GM18502 (cell line): ENCODE measurements around the gene TTC27.

Experiments
- ATAC-seq: cut with Tn5 transposase; IDR thresholded peaks from one replicate; pipeline ENCODE4 v1.9.1; 2021; ENCODE audit warnings: mild to moderate bottlenecking; ENCODE audit not compliant: unreplicated experiment, poor library complexity

Gene TTC27

GRCh38 chr2:32666704-32667103 lies 38.9 kb downstream of the TTC27 start:
- no peak for ATAC-seq

DNA sequence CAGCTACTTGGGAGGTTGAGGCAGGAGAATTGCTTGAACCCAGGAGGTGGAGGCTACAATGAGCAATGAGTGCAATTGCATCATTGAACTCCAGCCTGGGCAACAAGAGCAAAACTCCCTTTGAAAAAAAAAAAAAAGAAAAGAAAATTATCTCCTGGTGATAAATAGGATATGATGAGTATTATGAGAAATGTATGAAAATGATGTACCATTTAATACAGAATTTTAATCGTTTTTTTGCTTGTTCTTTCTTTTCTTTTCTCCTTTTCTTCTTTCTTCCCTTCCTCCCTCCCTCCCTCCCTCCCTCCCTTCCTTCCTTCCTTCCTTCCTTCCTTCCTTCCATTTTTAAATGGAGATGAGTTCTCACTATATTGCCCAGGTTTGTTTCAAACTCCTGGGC lies 40.4 kb downstream of the TTC27 start:
- ATAC-seq, result no peak

DNA sequence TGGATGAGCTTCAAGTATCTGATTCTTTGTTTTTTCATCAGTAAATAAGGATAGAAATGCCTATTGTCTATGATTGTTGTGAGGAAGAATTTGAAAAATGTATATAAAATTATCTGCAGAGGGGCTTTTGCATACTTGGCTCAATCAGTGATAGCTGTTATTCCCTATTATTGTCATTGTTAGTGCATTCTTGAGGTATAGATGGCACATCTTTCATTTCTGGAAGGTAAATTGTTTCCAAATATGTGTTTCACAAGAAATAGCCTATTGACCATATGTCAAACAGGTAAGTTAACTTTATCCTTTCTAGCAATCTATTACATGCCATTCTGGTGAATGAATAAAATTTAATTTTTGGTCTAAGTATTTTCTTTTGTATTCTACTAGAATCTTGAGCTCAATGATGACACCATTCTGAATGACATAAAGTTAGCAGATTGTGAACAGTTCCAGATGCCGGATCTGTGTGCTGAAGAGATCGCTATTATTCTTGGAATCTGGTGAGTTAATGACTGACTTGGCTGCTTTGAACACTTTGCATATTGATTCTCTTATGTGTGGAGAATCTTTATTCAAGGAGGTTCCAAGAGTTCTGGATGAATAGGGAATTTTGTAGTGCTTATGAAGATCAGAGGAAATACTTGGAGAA lies 44.2 kb downstream of the TTC27 start:
- no peak for ATAC-seq

GRCh38 chr2:32678825-32679224 lies 51.0 kb downstream of the TTC27 start:
- ATAC-seq, result no peak

- no peak for ATAC-seq
These were observed 53.1 kb downstream of the TTC27 start for GRCh38 chr2:32680942-32681341.

- ATAC-seq, result no peak
These were observed 55.8 kb downstream of the TTC27 start for GRCh38 chr2:32683520-32684086.

GRCh38 chr2:32688541-32688940 lies 60.7 kb downstream of the TTC27 start:
- peak; percentile 83 for ATAC-seq

- ATAC-seq, result no peak
These were observed 63.8 kb downstream of the TTC27 start for GRCh38 chr2:32691678-32692077.

- ATAC-seq, result no peak
These were observed 68.6 kb downstream of the TTC27 start for GRCh38 chr2:32696439-32696838.

DNA sequence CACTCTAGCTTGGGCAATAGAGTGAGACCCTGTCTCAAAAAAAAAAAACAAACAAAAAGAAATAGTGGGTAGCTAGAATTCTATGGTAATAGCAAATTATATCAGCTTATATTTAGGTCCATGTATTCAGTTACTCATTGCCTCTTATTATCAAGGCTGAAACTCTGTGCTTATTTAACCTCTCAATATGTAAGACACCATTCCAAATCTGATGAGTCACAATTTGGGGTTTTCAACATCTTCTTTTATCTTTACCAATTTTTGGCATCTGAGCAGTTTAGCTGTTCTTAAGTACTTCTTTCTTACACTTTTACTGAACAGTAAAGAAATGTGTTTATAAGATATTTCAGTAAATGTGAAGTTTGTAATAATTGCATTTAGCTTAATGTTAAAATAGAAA lies 69.3 kb downstream of the TTC27 start:
- no peak for ATAC-seq

GRCh38 chr2:32699151-32699550 lies 71.3 kb downstream of the TTC27 start:
- ATAC-seq, result no peak

GRCh38 chr2:32701806-32702205 lies 74.0 kb downstream of the TTC27 start:
- ATAC-seq, result no peak

- ATAC-seq, result no peak
These were observed 74.6 kb downstream of the TTC27 start for GRCh38 chr2:32702303-32703064.

DNA sequence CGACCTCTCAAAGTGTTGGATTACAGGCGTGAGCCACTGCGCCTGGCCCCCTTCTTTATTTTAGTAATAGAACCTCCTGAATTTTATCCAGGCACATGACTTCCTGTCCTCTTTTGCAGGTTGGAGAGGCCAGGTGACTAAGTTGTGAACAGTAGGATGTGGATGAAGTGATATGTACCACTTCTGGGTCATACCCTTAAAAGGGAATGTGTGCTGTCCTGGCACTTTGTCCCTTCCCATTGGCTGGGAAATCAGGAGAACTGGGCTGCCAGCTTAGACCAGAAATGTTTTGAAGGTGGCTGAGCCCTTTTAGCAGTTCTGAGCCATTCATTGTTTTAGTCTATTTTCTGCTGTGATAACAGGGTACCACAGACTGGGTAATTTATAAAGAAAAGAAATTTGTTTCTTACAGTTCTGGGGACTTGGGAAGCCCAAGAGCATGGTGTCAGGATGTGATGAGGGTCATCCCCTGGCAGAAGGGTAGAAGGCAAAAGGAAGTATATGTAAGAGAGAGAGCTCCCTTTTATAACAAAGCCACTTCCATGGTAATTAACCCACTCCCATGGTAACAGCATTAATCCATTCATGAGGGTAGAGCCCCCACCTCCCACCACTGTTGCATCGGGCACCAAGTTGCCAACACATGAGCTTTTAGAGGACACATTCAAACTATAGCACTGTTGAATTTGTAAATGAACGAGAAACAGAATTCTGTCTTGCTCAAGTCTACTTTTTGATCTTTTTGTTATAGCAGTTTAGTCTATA lies 79.1 kb downstream of the TTC27 start:
- ATAC-seq, result no peak

- ATAC-seq, result no peak
These were observed 83.4 kb downstream of the TTC27 start for GRCh38 chr2:32711219-32711618.

DNA sequence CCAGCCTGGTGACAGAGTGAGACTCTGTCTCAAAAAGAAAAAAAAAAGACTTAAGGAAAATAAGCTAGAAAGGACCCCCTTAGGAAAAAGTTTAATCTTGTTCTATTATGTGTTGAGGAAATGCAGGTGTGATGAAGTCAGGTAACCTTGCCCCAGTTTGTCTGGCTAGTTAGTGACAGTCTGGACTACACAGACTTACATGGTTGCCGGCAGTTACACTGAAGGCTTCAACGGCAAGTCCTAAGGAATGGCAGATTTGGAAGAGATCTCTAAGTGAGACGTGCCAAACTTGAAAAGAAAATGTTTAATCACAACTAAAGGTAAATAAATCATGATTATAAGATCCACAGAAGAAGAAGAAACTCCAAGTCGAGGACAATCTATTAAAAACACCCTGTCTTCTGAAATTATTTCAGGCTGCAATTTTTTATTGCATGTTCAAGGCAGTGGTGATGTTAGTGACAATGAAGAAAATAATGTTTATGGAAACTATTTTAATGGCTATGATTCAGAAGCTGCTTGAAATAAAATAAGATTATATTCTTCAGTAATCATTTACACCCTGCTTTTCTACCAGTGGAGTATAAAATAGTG lies 84.2 kb downstream of the TTC27 start:
- ATAC-seq, result no peak

DNA sequence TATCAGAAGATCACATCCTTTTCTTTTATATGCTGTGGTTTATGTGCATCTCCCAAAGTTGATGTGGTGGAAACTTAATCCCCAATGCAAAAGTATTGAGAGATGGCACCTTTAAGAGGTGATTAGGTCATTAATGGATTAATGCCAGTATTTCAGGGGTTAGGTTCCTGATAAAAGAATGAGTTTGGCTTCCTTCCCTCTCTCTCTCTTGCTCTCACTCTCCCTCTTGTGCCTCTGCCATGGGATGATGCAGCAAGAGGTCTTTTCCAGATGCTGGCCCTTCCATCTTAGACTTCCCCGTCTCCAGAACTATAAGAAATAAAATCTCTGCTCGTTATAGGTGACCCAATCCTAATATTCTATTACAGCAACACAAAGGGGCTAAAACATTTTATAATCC lies 85.0 kb downstream of the TTC27 start:
- ATAC-seq, result no peak

DNA sequence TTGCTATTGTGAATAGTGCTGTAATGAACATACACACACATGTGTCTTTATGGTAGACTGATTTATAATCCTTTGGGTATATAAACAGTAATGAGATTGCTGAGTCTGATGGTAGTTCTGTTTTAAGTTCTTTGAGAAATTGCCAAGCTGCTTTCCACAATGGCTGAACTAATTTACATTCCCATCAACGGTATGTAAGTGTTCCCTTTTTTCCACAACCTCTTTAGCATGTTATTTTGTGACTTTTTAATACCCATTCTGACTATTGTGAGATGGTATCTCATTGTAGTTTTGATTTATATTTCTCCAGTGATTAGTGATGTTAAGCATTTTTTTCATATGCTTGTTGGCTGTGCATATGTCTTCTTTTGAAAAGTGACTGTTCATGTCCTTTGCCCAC lies 86.7 kb downstream of the TTC27 start:
- no peak for ATAC-seq

DNA sequence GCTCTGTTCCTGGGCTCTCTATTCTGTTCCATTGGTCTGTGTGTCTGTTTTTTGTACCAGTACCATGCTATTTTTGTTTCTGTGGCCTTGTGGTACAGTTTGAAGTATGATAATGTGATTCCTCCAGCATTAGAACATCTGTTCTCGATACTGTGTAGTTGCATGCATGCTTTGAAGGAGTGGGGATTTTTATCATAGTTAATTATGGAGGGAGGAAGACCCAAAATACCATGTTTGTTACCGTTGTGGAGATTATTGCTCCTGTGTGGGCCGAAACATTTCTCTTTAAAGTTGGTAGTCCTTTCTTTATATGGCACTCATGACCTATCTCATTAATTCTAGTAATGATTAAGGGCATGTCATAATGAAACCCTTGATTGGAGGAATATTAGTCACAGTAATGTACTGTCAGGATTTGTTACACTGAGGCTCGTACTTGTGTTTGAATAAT lies 87.6 kb downstream of the TTC27 start:
- ATAC-seq, result peak; percentile 97

DNA sequence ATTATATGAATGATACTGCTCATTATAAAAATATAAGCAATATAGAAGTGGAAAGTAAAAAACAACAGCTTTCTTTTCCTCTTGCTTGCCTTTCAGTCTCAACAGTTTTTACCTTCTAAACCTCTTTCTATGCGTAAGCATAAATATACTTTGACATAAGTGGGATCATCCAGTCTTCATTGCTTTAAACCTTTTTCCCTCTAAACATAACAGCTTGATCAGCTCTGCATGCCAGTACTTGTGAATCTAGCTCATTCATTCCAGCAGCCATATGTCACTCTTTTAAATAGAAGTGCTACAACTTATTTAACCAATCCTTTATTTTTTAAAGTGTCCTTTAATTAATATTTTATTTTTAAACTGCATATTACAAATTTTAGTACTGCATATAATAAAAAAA lies 88.1 kb downstream of the TTC27 start:
- no peak for ATAC-seq

DNA sequence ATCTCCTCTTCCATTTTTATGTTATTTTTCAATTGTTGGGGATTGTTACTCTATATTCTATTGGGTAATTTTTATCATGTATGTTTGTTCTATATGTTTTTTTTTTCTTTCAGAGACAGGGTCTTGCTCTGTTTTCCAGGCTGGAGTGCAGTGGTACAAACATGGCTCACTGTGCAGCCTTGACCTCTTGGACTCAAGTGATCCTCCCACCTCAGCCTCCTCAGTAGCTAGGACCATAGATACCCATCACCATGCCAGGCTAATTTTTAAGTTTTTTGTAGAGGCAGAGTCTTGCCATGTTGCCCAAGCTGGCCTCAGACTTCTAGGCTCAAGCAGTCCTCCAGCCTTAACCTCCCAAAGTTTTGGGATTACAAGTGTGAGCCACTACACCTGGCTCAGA lies 88.7 kb downstream of the TTC27 start:
- no peak for ATAC-seq
